HAP-1 (cell line): ENCODE results near the gene ELF4.
A peak's percentile ranks its signal among the peaks of the same experiment; 100 is the strongest.

Source experiments
- DNase-seq, 2 experiments: peaks; one replicate each; pipeline ENCODE4 v3.0.0-alpha.2; 2016 to 2020; ENCODE audit warnings: low spot score in 2 of 2
- H3K27me3 ChIP-seq: fragments of 250-450 bp; sonication (Bioruptor Pico); 2 replicates; pipeline ENCODE4 v1.5.1; 2020; ENCODE audit warnings: low read depth, mild to moderate bottlenecking, moderate library complexity
- H3K36me3 ChIP-seq: fragments of 250-450 bp; sonication (Bioruptor Pico); replicated peaks from 2 replicates; pipeline ENCODE4 v1.5.1; 2020; ENCODE audit warnings: mild to moderate bottlenecking
- H3K4me1 ChIP-seq: fragments of 250-450 bp; sonication (Bioruptor Pico); 2 replicates; pipeline ENCODE4 v1.5.1; 2020; ENCODE audit warnings: mild to moderate bottlenecking
- H3K4me3 ChIP-seq: fragments of 250-450 bp; sonication (Bioruptor Pico); 2 replicates; pipeline ENCODE4 v1.5.1; 2020; ENCODE audit warnings: mild to moderate bottlenecking, moderate library complexity
- H3K9me3 ChIP-seq: fragments of 250-450 bp; sonication (Bioruptor Pico); 2 replicates; pipeline ENCODE4 v1.5.1; 2020; ENCODE audit warnings: mild to moderate bottlenecking, moderate library complexity
- in situ Hi-C: fragments of 300-500 bp; cut with MboI; formaldehyde crosslinking; loops from 3 replicates; pipeline ENCODE4 v1.14.3; 2020; ENCODE audit warnings: low sequenced_read_pairs, inconsistent platforms, mixed read lengths

The ELF4 gene

DNA sequence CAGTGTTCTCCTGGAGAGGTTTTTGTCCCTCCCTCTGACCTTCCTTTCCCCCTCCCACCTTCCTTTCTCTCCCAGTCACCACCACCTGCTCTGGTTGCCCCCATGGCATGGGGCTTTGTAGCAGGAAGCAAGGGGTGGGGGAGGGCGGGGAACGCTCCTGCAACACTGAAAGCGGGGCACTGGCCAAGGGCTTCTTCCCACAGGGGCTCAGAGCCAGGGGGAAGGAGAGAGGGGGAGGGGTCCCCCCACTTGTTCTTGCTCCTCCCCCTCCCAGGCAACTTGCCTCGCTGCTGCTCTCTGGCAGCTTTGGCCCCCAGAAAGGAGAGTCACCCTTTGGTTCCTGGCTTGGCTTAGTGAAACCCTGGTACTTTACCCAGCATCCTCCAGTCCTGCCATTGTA lies 79.5 kb downstream of the ELF4 start:
- peaks cover 95% of the 10 kb centered on the region for H3K36me3 ChIP-seq
- no peaks in the 10 kb centered on the region for H3K27me3 ChIP-seq
- no peak for DNase-seq
- H3K9me3 ChIP-seq, result no peaks in the 10 kb centered on the region
- no peaks in the 10 kb centered on the region for H3K4me1 ChIP-seq
- H3K4me3 ChIP-seq, result no peak overlapping the region
- in situ Hi-C loops, result no loop called here

DNA sequence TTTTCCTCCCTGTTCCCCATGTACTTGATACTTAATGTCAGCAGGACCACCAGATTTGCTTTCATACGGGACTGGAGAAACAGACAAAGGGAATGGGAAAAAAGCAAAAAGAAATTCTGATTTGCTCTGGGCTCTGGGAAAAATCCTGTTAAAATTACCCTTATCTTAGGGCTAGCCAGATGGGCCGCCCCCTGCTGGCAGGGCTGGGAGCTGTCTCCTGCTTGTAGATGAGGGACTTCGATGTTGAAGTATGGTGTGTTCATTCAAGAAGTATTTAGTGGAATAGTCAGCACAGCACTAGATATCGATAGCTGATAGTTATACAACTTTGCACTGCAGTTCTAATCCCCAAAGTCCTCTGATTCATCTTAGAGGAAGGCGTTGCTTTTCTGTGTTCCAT lies 82.1 kb downstream of the ELF4 start:
- Histone ChIP-seq H3K4me3 (no peak overlapping the region), H3K27me3 (no peaks in the 10 kb centered on the region), H3K36me3 (peaks cover 95% of the 10 kb centered on the region), H3K9me3 (no peaks in the 10 kb centered on the region), H3K4me1 (no peaks in the 10 kb centered on the region)
- in situ Hi-C loops, result no loop called here
- peak in 1 of 2 experiments; percentile 72 for DNase-seq

DNA sequence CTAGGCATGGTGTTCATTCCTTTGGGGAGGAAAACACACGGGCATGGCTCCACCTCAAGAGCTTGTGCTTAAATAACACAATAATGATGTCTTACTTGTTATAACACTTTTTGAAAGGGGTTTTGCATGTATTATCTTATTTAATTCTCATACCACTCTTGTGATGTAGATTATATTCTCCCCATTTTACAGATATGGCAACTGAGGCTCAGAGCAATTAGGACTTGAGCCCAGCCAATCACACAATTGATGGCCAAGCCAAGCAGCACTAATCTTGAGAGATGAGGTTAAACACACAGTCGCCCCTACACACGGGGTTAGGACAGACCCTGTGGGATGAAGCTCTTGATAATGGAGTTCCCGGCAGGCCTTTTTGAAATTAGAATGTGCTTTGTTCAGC lies 82.7 kb downstream of the ELF4 start:
- no peak for DNase-seq

DNA sequence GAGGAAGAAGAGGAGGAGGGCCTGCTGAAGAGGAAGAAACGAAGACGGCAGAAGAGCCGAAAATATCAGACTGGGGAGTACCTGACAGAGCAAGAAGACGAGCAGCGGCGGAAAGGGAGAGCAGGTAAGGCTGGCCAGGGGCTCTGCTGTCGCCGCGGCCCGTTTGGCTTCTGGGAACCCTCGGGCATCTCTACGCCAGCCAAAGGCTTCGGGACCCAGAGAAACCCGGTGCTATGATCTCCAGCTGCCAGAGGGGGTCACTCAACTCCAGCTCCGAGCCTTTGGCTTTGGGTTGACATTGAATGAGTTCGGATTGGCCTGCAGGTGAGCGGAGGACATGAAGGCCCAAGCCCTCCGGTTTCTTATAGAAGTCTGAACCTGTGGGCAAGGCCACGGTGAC lies 85.0 kb downstream of the ELF4 start:
- H3K9me3 ChIP-seq, result no peaks in the 10 kb centered on the region
- no peaks in the 10 kb centered on the region for H3K27me3 ChIP-seq
- peaks cover 97% of the 10 kb centered on the region for H3K36me3 ChIP-seq
- H3K4me1 ChIP-seq, result no peaks in the 10 kb centered on the region
- in situ Hi-C loops, result no loop called here
- no peak overlapping the region for H3K4me3 ChIP-seq
- DNase-seq, result no peak

More for the DNA sequence above, 82.7 kb downstream of the ELF4 start:
- in situ Hi-C loops, result no loop called here
- no peaks in the 10 kb centered on the region for H3K9me3 ChIP-seq
- H3K36me3 ChIP-seq, result peaks cover 95% of the 10 kb centered on the region
- no peaks in the 10 kb centered on the region for H3K27me3 ChIP-seq
- no peaks in the 10 kb centered on the region for H3K4me1 ChIP-seq
- H3K4me3 ChIP-seq, result no peak overlapping the region

DNA sequence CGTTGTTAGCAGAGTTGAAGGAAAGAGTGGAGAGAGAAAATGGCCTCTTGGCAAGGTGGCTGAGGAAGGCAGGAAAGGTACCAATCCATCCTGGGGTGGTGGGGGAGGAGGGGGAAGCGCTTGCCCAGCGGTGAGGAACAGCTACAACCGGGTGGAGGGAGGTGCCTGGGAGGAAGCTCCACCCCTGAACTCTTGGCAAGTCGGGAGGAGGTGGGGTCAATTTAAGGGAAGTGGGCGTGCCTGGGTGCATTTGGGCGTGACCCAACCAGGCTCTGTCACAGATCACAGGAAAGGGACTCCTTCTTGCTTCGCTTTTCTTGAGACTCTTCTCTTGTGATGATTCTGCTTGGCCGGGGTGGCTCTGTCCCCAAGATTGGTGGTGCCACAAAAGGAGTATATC lies 86.2 kb downstream of the ELF4 start:
- H3K9me3 ChIP-seq, result no peaks in the 10 kb centered on the region
- peak; percentile 42 to 81 for DNase-seq
- in situ Hi-C loops, result no loop called here
- no peaks in the 10 kb centered on the region for H3K27me3 ChIP-seq
- no peaks in the 10 kb centered on the region for H3K4me1 ChIP-seq
- peaks cover 97% of the 10 kb centered on the region for H3K36me3 ChIP-seq
- no peak overlapping the region for H3K4me3 ChIP-seq

DNA sequence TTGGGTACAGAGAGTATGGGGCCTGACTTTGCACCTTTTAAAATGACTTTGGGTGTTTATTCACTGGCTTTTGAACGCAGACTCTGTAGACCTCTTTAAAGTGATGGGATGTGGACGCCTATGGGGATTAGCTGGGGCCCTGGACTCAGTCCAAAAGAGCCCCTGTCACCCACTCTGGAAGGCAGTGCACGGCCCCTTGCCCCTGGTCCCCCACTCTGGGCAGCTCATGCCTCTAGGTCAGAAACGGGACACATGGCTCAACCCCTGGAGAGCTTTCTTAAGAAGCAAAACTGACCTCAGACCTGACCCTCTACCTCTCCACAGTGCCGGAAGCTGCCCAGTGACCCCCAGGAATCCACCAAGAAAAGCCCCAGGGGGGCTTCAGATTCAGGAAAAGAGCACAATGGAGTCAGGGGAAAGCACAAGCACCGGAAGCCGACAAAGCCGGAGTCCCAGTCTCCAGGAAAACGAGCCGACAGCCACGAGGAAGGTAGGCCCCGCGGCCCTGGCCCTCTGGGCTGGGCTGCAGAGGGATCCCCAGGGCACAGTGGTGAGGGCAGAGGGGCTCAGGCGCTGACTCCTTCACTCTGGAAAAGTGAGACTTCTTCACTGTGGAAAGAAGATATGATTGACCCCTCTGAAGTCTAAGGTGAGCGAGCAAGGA lies 89.5 kb downstream of the ELF4 start:
- Histone ChIP-seq H3K27me3 (no peaks in the 10 kb centered on the region), H3K36me3 (peaks cover 98% of the 10 kb centered on the region), H3K4me1 (peaks cover 10% of the 10 kb centered on the region), H3K9me3 (no peaks in the 10 kb centered on the region), H3K4me3 (no peak overlapping the region)
- in situ Hi-C loops, result no loop called here
- DNase-seq, result no peak

DNA sequence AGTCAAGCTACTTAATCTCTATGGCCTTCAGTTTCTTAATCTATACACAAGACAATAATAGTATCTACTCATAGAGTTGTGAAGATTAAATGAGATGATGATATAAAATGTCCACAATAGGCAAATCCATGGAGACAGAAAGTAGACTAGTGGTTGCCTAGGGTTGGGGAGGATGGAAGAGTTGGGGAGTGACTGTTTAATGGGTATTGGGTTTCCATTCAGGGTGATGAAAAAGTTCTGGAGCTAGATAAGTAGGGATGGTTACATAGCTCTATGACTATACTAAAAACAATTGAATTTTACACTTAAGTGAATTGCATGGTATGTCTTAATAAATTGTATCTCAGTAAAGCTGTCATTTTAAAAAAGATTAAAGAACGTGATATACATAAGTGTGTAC lies 92.2 kb downstream of the ELF4 start:
- Histone ChIP-seq H3K4me3 (no peak overlapping the region), H3K9me3 (no peaks in the 10 kb centered on the region), H3K36me3 (peaks cover 98% of the 10 kb centered on the region), H3K27me3 (no peaks in the 10 kb centered on the region), H3K4me1 (peaks cover 10% of the 10 kb centered on the region)
- in situ Hi-C loops, result no loop called here
- DNase-seq, result no peak

DNA sequence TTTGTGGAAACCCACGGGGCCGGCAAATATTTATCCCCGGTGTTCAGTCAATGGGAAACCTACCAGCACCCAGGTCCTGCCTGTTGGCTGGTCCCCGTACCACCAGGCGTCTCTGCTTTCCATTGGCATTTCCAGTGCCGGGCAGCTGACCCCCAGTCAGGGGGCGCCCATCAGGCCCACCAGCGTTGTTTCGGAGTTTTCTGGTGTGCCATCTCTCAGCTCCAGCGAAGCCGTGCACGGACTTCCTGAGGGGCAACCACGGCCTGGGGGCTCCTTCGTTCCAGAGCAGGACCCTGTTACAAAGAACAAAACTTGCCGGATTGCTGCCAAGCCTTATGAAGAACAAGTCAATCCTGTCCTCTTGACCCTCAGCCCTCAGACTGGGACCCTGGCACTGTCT lies 95.1 kb downstream of the ELF4 start:
- DNase-seq, result no peak
- Histone ChIP-seq H3K36me3 (peaks cover 87% of the 10 kb centered on the region), H3K9me3 (no peaks in the 10 kb centered on the region), H3K27me3 (no peaks in the 10 kb centered on the region), H3K4me1 (peaks cover 10% of the 10 kb centered on the region), H3K4me3 (no peak overlapping the region)
- in situ Hi-C loops, result no loop called here
